ENCODE measurements around the gene MUC20.
"Not testable (repeated sequence)": the region's sequence is repeated elsewhere in the genome, so short reads cannot be mapped to it uniquely, and the experiment has no call there.

The MUC20 gene

GRCh38 chr3:195720831-195721506 is at the start of gene MUC20:
TSS of gene MUC20 (plus strand) at chr3:195720978. CDS start at chr3:195721008, 30 bp downstream.
- DNase-seq (ENCODE audit: low spot score): not testable (repeated sequence)

- not testable (repeated sequence) for DNase-seq (ENCODE audit: low spot score)
Measured at GRCh38 chr3:195671283-195671682, 49.5 kb upstream of the MUC20 start.

GRCh38 chr3:195673711-195674110 is 47.1 kb upstream of the MUC20 start:
- DNase-seq (ENCODE audit: low spot score): not testable (repeated sequence)

GRCh38 chr3:195678391-195679015 is 42.3 kb upstream of the MUC20 start:
- not testable (repeated sequence) for DNase-seq (ENCODE audit: low spot score)

- not testable (repeated sequence) for DNase-seq (ENCODE audit: low spot score)
Measured at GRCh38 chr3:195680690-195681089, 40.1 kb upstream of the MUC20 start.

GRCh38 chr3:195681458-195682103 is 39.2 kb upstream of the MUC20 start:
- not testable (repeated sequence) for DNase-seq (ENCODE audit: low spot score)

GRCh38 chr3:195682104-195682742 is 38.6 kb upstream of the MUC20 start:
- not testable (repeated sequence) for DNase-seq (ENCODE audit: low spot score)

GRCh38 chr3:195683722-195684526 is 36.9 kb upstream of the MUC20 start:
- DNase-seq (ENCODE audit: low spot score): not testable (repeated sequence)

GRCh38 chr3:195684527-195685257 is 36.1 kb upstream of the MUC20 start:
- not testable (repeated sequence) for DNase-seq (ENCODE audit: low spot score)

- not testable (repeated sequence) for DNase-seq (ENCODE audit: low spot score)
Measured at GRCh38 chr3:195686537-195687208, 34.1 kb upstream of the MUC20 start.

GRCh38 chr3:195687209-195687760 is 33.5 kb upstream of the MUC20 start:
- not testable (repeated sequence) for DNase-seq (ENCODE audit: low spot score)

- not testable (repeated sequence) for DNase-seq (ENCODE audit: low spot score)
Measured at GRCh38 chr3:195688471-195689183, 32.2 kb upstream of the MUC20 start.

GRCh38 chr3:195689184-195690070 is 31.4 kb upstream of the MUC20 start:
- DNase-seq (ENCODE audit: low spot score): not testable (repeated sequence)

GRCh38 chr3:195690951-195691350 is 29.8 kb upstream of the MUC20 start:
- no peak for DNase-seq (ENCODE audit: low spot score)

- not testable (repeated sequence) for DNase-seq (ENCODE audit: low spot score)
Measured at GRCh38 chr3:195691596-195692353, 29.0 kb upstream of the MUC20 start.

GRCh38 chr3:195692354-195692685 is 28.5 kb upstream of the MUC20 start:
- DNase-seq (ENCODE audit: low spot score): no peak

- no peak for DNase-seq (ENCODE audit: low spot score)
Measured at GRCh38 chr3:195692781-195693427, 27.9 kb upstream of the MUC20 start.
